IMR-90 (cell line): ENCODE measurements around the gene WFDC6. TPM values are rescaled to one million over a fixed set of nuclear protein-coding genes. Genes with fewer than 3 reads are reported as not detected.

ENCODE experiments used
- ATAC-seq: fragments of 200-7000 bp; cut with Tn5 transposase; 2 replicates; pipeline ENCODE4 v1.9.1; 2020; ENCODE audit warnings: low read depth, mild to moderate bottlenecking, moderate library complexity
- BruUV-seq: library from RNA; stranded (reverse); fragments of 400-500 nt; replicated peaks from 2 replicates; lab custom pipeline; 2021; lab: Mats Ljungman, UMichigan
- CTCF ChIA-PET: fragments of 300-600 bp; formaldehyde crosslinking; extraction: SDS; loops from one replicate; lab custom pipeline; 2021; ENCODE audit warnings: antibody characterized with exemption; lab: Yijun Ruan, JAX
- POLR2A ChIA-PET: fragments of 300-600 bp; sonication (Branson Sonifier 250); formaldehyde crosslinking; loops from one replicate; lab custom pipeline; 2022; ENCODE audit warnings: antibody characterized with exemption; ENCODE audit not compliant: unreplicated experiment; lab: Charles Lee
- DNase-seq: peaks from one replicate; pipeline ENCODE4 v3.0.0; 2013
- H2AFZ ChIP-seq: replicated peaks from 2 replicates; pipeline ENCODE3; 2013; ENCODE audit warnings: low read length, mild to moderate bottlenecking; ENCODE audit not compliant: poor library complexity
- H2AK5ac ChIP-seq: 2 replicates; pipeline ENCODE4 v1.6.1; 2013; ENCODE audit warnings: low read depth, low read length, inconsistent platforms
- H2AK9ac ChIP-seq: replicated peaks from 2 replicates; pipeline ENCODE3; 2013; ENCODE audit warnings: mild to moderate bottlenecking, low read depth, low read length, moderate library complexity; ENCODE audit not compliant: poor library complexity
- H2BK120ac ChIP-seq: 2 replicates; pipeline ENCODE4 v1.6.1; 2013; ENCODE audit warnings: low read depth, low read length, inconsistent platforms
- H2BK15ac ChIP-seq: 3 replicates; pipeline ENCODE4 v1.6.1; 2013; ENCODE audit warnings: low read depth, low read length, inconsistent platforms
- H2BK20ac ChIP-seq: 2 replicates; pipeline ENCODE4 v1.6.1; 2013; ENCODE audit warnings: low read depth, mild to moderate bottlenecking, inconsistent platforms, low read length, moderate library complexity
- H2BK5ac ChIP-seq: 2 replicates; pipeline ENCODE4 v1.6.1; 2013; ENCODE audit warnings: mild to moderate bottlenecking, low read depth, low read length, inconsistent platforms; ENCODE audit not compliant: poor library complexity, severe bottlenecking
- H3K14ac ChIP-seq: replicated peaks from 2 replicates; pipeline ENCODE4 v1.6.1; 2013; ENCODE audit warnings: low read depth, low read length, inconsistent platforms
- H3K18ac ChIP-seq: 2 replicates; pipeline ENCODE4 v1.6.1; 2013; ENCODE audit warnings: low read depth, low read length, control low read depth
- H3K23ac ChIP-seq: 2 replicates; pipeline ENCODE4 v1.6.1; 2013; ENCODE audit warnings: low read depth, low read length, inconsistent platforms
- H3K27ac ChIP-seq: 2 replicates; pipeline ENCODE4 v1.5.1; 2013; ENCODE audit warnings: mild to moderate bottlenecking, control low read depth, low read length; ENCODE audit not compliant: insufficient read depth
- H3K27me3 ChIP-seq: 2 replicates; pipeline ENCODE4 v1.6.1; 2013; ENCODE audit warnings: low read length; ENCODE audit not compliant: control insufficient read depth, insufficient read depth
- H3K36me3 ChIP-seq: 2 replicates; pipeline ENCODE4 v1.6.1; 2013; ENCODE audit warnings: low read length, mixed read lengths; ENCODE audit not compliant: control insufficient read depth, insufficient read depth
- H3K4ac ChIP-seq: 2 replicates; pipeline ENCODE4 v1.6.1; 2013; ENCODE audit warnings: low read depth, low read length, inconsistent platforms
- H3K4me1 ChIP-seq: 2 replicates; pipeline ENCODE4 v1.6.1; 2013; ENCODE audit warnings: low read length, mixed read lengths; ENCODE audit not compliant: control insufficient read depth, insufficient read depth
- H3K4me2 ChIP-seq: 2 replicates; pipeline ENCODE4 v1.6.1; 2013; ENCODE audit warnings: low read depth, mild to moderate bottlenecking, control low read depth, low read length, moderate library complexity
- H3K4me3 ChIP-seq: 2 replicates; pipeline ENCODE4 v1.5.1; 2013; ENCODE audit warnings: low read depth, mild to moderate bottlenecking, control low read depth, low read length, moderate library complexity; ENCODE audit not compliant: insufficient read depth
- H3K56ac ChIP-seq: 2 replicates; pipeline ENCODE4 v1.6.1; 2013; ENCODE audit warnings: low read length, inconsistent platforms; ENCODE audit not compliant: insufficient read depth; ENCODE audit errors: extremely low read depth
- H3K79me1 ChIP-seq, 2 experiments: 2 replicates each; pipeline ENCODE4 v1.6.1; 2013; ENCODE audit warnings: low read length in 2 of 2, inconsistent platforms in 1 of 2, low read depth in 1 of 2
- H3K9ac ChIP-seq: 2 replicates; pipeline ENCODE4 v1.6.1; 2013; ENCODE audit warnings: low read depth, low read length, control low read depth
- H3K9me1 ChIP-seq: 2 replicates; pipeline ENCODE4 v1.6.1; 2013; ENCODE audit warnings: low read length, inconsistent platforms; ENCODE audit not compliant: insufficient read depth
- H3K9me3 ChIP-seq: 2 replicates; pipeline ENCODE4 v1.6.1; 2013; ENCODE audit warnings: low read length; ENCODE audit not compliant: control insufficient read depth, insufficient read depth
- H4K20me1 ChIP-seq: 2 replicates; pipeline ENCODE4 v1.6.1; 2013; ENCODE audit warnings: low read length, inconsistent platforms; ENCODE audit not compliant: insufficient read depth
- H4K5ac ChIP-seq: 2 replicates; pipeline ENCODE4 v1.6.1; 2013; ENCODE audit warnings: mild to moderate bottlenecking, low read depth, low read length, control low read depth
- H4K8ac ChIP-seq, 2 experiments: 2 replicates each; pipeline ENCODE4 v1.6.1; 2013; ENCODE audit warnings: low read depth in 2 of 2, low read length in 2 of 2, control low read depth in 1 of 2, inconsistent platforms in 1 of 2
- H4K91ac ChIP-seq: 2 replicates; pipeline ENCODE4 v1.6.1; 2013; ENCODE audit warnings: low read depth, low read length, inconsistent platforms; ENCODE audit not compliant: insufficient read depth
- BHLHE40 ChIP-seq: fragments of 150-350 bp; IDR thresholded peaks from 2 replicates; pipeline ENCODE4 v1.6.1; 2016; ENCODE audit warnings: mild to moderate bottlenecking, low read depth, low read length
- CEBPB ChIP-seq: IDR thresholded peaks from 2 replicates; pipeline ENCODE4 v1.6.1; 2012; ENCODE audit warnings: low read depth, low read length, improper control_type of control experiment
- CHD1 ChIP-seq: IDR thresholded peaks from 2 replicates; pipeline ENCODE4 v1.6.1; 2012; ENCODE audit warnings: low read depth, low read length, improper control_type of control experiment
- CTCF ChIP-seq: conservative IDR thresholded peaks from 2 replicates; pipeline ENCODE4 v1.5.1; 2012; ENCODE audit warnings: mild to moderate bottlenecking, low read depth, low read length, improper control_type of control experiment
- ELK1 ChIP-seq: fragments of 150-350 bp; IDR thresholded peaks from 2 replicates; pipeline ENCODE4 v1.6.1; 2016; ENCODE audit warnings: low read depth, mild to moderate bottlenecking, low read length, moderate library complexity, borderline replicate concordance
- FOS ChIP-seq: fragments of 150-350 bp; IDR thresholded peaks from 2 replicates; pipeline ENCODE4 v1.6.1; 2016; ENCODE audit warnings: low read depth, low read length
- MAFK ChIP-seq: IDR thresholded peaks from 2 replicates; pipeline ENCODE4 v1.6.1; 2012; ENCODE audit warnings: low read depth, low read length, improper control_type of control experiment
- MXI1 ChIP-seq: IDR thresholded peaks from 2 replicates; pipeline ENCODE4 v1.6.1; 2012; ENCODE audit warnings: low read depth, mild to moderate bottlenecking, low read length, moderate library complexity, borderline replicate concordance
- NFE2L2 ChIP-seq: fragments of 150-350 bp; IDR thresholded peaks from 2 replicates; pipeline ENCODE4 v1.6.1; 2016; ENCODE audit warnings: low read depth, mild to moderate bottlenecking, low read length
- RFX5 ChIP-seq: IDR thresholded peaks from 2 replicates; pipeline ENCODE4 v1.8.0; 2012; ENCODE audit warnings: low read depth, mild to moderate bottlenecking, low read length, moderate library complexity
- USF2 ChIP-seq: fragments of 150-350 bp; IDR thresholded peaks from 2 replicates; pipeline ENCODE4 v1.6.1; 2017; ENCODE audit warnings: mild to moderate bottlenecking, antibody characterized with exemption, low read length, low read depth
- WGBS, 2 experiments: methylation state at CpG; one replicate each; pipeline versions ENCODE4 v1.1.5 to v1.1.7; 2013; ENCODE audit warnings: missing lambda C conversion rate in 2 of 2; ENCODE audit not compliant: insufficient read length in 1 of 2; ENCODE audit errors: extremely low coverage in 2 of 2; 5-methylcytosine and 5-hydroxymethylcytosine counted together
- dilution Hi-C: fragments of 300-500 bp; cut with HindIII; formaldehyde crosslinking; loops from one replicate; pipeline ENCODE4 v1.14.3; 2018; ENCODE audit warnings: low sequenced_read_pairs; ENCODE audit not compliant: unreplicated experiment
- in situ Hi-C: fragments of 300-500 bp; cut with MboI; formaldehyde crosslinking; loops from 3 replicates; pipeline ENCODE4 v1.14.3; 2019; ENCODE audit warnings: low sequenced_read_pairs, inconsistent platforms, mixed read lengths
- intact Hi-C: fragments of 100-400 bp; cut with micrococcal nuclease; formaldehyde crosslinking; loops from 2 replicates; pipeline ENCODE4 v1.10.0; 2022
- polyA plus RNA-seq, 3 experiments: library from polyadenylated mRNA; depleted of rRNA; stranded (reverse); fragments of >200 nt; gene quantifications; 2 replicates each; pipeline ENCODE4 v1.2.3, GENCODE V29; 2012; ENCODE audit warnings: low replicate concordance in 1 of 3
- total RNA-seq: library from RNA; depleted of rRNA; stranded (reverse); fragments of >200 nt; gene quantifications from 2 replicates; pipeline ENCODE4 v1.2.3, GENCODE V29; 2012

The WFDC6 gene
- total and polyA plus RNA-seq, 2 of the 4 experiments (the other 2 are of a cell fraction): not detected

- Histone ChIP-seq H3K79me1 (no peaks in the 10 kb centered on the region), H3K9ac (no peak overlapping the region), H2BK5ac (no peak overlapping the region), H3K4ac (no peak overlapping the region), H2BK120ac (no peak overlapping the region), H3K23ac (no peak overlapping the region), H3K14ac (no peak overlapping the region), H3K36me3 (no peaks in the 10 kb centered on the region), H3K27me3 (no peaks in the 10 kb centered on the region; the same call in none of the 2 replicates), H4K91ac (no peak overlapping the region), H3K4me2 (no peak overlapping the region), H4K8ac (no peak overlapping the region), H3K9me1 (no peaks in the 10 kb centered on the region), H3K4me3 (no peak overlapping the region), H2BK20ac (no peak overlapping the region), H2BK15ac (no peak overlapping the region), H3K9me3 (no peaks in the 10 kb centered on the region), H2AK9ac (no peak overlapping the region), H2AFZ (no peak overlapping the region), H2AK5ac (no peak overlapping the region), H3K4me1 (no peaks in the 10 kb centered on the region), H4K5ac (no peak overlapping the region), H3K18ac (no peak overlapping the region), H3K27ac (no peak overlapping the region), H4K20me1 (no peaks in the 10 kb centered on the region), H3K56ac (no peak overlapping the region)
- no peak for TF ChIP-seq CEBPB
- TF ChIP-seq USF2: no peak
- no peak for TF ChIP-seq MAFK
- TF ChIP-seq FOS: no peak
- TF ChIP-seq NFE2L2: no peak
- no peak for TF ChIP-seq MXI1
- TF ChIP-seq CTCF: no peak
- TF ChIP-seq CHD1: no peak
- no peak for TF ChIP-seq BHLHE40
- no peak for TF ChIP-seq RFX5
- no peak for TF ChIP-seq ELK1
- WGBS, 2 experiments: no CpG with 5 or more reads among the region's 3 CpGs
- dilution Hi-C loops (no loop called here), in situ Hi-C loops (no loop called here), intact Hi-C loops (no loop called here)
- ChIA-PET POLR2A (no interaction called here), CTCF (no interaction called here)
- DNase-seq: no peak
- no TSS peak for BruUV-seq
- ATAC-seq: no peak
These were observed 41.2 kb downstream of the WFDC6 start for GRCh38 chr20:45497971-45498494.
